ENCODE measurements around the gene FAM120AOS. TPM values are rescaled to one million over a fixed set of nuclear protein-coding genes. Genes with fewer than 3 reads are reported as not detected.

The FAM120AOS gene
- total RNA-seq, 1 donor from 2014 or later: 52.0 TPM

DNA sequence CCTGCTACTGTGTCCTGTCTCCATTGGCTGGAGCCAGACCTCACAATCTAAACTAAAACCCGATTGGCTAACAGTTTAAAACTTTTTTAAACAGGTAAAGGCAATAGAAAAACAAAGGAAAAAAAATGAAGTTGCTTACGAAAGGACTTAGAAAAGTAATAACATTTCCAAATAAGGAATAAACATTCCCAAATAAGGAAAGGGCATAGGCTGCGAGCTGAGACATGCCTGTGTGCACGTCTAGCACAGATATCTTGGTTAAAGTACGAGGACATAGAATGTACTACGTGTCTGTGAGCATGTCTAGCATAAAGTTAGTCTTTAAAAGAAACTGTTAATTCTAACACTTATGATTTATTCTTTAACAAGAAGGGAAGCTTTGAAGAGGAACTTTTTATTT, 17.2 kb downstream of the FAM120AOS start:
- peaks cover 29% of the 10 kb centered on the region for H3K4me1 Mint-ChIP-seq
- no peaks in the 10 kb centered on the region for H3K36me3 Mint-ChIP-seq (ENCODE audit: low read depth)
- TF ChIP-seq CTCF (conservative IDR thresholded peaks at IDR 0.05): no peak
- DNase-seq (ENCODE audit: low read depth, low spot score): no peak
- H3K27me3 Mint-ChIP-seq (ENCODE audit: low read depth): no peaks in the 10 kb centered on the region
- H3K4me3 Mint-ChIP-seq: no peak overlapping the region
- no peak overlapping the region for H3K27ac Mint-ChIP-seq (ENCODE audit: unreplicated experiment)
- no peaks in the 10 kb centered on the region for H3K9me3 Mint-ChIP-seq

DNA sequence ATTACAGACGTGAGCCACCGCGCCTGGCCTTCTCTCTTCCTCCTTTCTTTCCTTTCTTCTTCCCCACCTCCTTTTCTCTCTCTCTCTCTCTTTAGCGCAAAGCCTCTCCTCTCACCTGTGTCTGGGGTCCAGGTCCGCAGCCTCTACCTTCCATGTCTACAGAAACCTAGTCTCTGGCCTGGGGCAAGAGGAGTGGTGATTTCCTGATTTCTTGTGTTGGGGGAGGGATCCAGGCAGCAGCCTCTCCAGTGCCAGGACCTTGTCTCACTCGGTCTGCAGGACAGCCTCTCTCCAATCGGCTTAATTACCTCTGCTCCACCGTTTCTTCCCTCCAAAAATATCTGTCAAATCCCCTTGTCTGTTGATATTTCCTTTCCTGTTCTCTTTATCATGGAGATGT, 18.0 kb downstream of the FAM120AOS start:
- Mint-ChIP-seq H3K27me3 (ENCODE audit: low read depth) (no peaks in the 10 kb centered on the region), H3K9me3 (no peaks in the 10 kb centered on the region), H3K27ac (ENCODE audit: unreplicated experiment) (peak overlapping the region; percentile 24), H3K4me3 (no peak overlapping the region), H3K36me3 (ENCODE audit: low read depth) (no peaks in the 10 kb centered on the region), H3K4me1 (peaks cover 25% of the 10 kb centered on the region)
- DNase-seq (ENCODE audit: low read depth, low spot score): no peak
- no peak for TF ChIP-seq CTCF (conservative IDR thresholded peaks at IDR 0.05)

DNA sequence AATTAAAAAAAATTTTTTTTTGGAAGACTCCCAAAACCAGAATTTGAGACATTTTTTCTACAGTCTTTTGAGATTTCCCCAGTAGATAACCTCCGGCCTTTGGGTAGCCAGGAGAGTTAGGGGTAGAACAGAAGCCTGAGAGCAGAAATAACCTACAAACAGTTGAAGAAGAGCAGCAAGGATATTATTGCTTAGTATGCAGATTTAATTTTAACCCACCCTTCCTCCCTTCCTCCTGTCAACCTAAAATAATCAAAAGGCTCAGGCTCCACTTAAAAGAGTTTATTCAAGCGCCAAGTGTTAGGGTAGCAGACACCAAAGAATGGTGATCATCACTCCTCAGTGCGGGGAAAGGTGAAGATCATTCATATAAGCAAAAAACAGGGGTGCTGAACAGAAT, 19.3 kb downstream of the FAM120AOS start:
- peaks cover 25% of the 10 kb centered on the region for H3K4me1 Mint-ChIP-seq
- no peak for DNase-seq (ENCODE audit: low read depth, low spot score)
- H3K27me3 Mint-ChIP-seq (ENCODE audit: low read depth): no peaks in the 10 kb centered on the region
- no peaks in the 10 kb centered on the region for H3K36me3 Mint-ChIP-seq (ENCODE audit: low read depth)
- TF ChIP-seq CTCF (conservative IDR thresholded peaks at IDR 0.05): no peak
- H3K27ac Mint-ChIP-seq (ENCODE audit: unreplicated experiment): no peak overlapping the region
- H3K4me3 Mint-ChIP-seq: no peak overlapping the region
- no peaks in the 10 kb centered on the region for H3K9me3 Mint-ChIP-seq

DNA sequence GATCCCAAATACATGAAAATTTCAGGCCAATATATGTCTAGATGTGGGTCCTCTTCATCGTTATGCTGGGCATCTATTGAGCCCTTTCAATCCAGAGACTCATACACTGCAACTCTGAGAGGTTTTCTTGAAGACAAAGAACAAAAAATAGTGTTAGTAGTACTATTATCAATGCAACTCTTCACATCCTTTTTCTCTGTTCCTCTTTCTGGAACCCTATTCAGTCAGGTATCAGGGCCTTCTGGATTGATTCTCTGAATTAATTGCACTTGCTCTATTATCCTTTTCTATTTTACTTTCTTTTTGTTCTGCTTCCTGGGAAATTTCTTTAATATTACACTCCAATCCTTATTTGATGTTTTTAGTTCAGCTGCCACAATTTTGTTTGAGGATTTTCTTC, 20.4 kb downstream of the FAM120AOS start:
- Mint-ChIP-seq H3K4me1 (peaks cover 14% of the 10 kb centered on the region), H3K4me3 (no peak overlapping the region), H3K27me3 (ENCODE audit: low read depth) (no peaks in the 10 kb centered on the region), H3K9me3 (no peaks in the 10 kb centered on the region), H3K36me3 (ENCODE audit: low read depth) (no peaks in the 10 kb centered on the region), H3K27ac (ENCODE audit: unreplicated experiment) (no peak overlapping the region)
- TF ChIP-seq CTCF (conservative IDR thresholded peaks at IDR 0.05): no peak
- no peak for DNase-seq (ENCODE audit: low read depth, low spot score)

- Mint-ChIP-seq H3K27ac (ENCODE audit: unreplicated experiment) (no peak overlapping the region), H3K9me3 (no peaks in the 10 kb centered on the region)
- no peak for TF ChIP-seq CTCF (conservative IDR thresholded peaks at IDR 0.05)
Measured at GRCh38 chr9:93431539-93432105, 21.8 kb downstream of the FAM120AOS start.

More at GRCh38 chr9:93431539-93432105, 21.8 kb downstream of the FAM120AOS start:
- Mint-ChIP-seq H3K27me3 (ENCODE audit: low read depth) (no peaks in the 10 kb centered on the region), H3K4me1 (peaks cover 5% of the 10 kb centered on the region), H3K4me3 (no peak overlapping the region), H3K36me3 (ENCODE audit: low read depth) (peaks cover 1% of the 10 kb centered on the region)
- DNase-seq (ENCODE audit: low read depth, low spot score): no peak
